Measurements from ENCODE around the gene FRMPD4. TPM values are rescaled to one million over a fixed set of nuclear protein-coding genes. Genes with fewer than 3 reads are reported as not detected.

FRMPD4 gene
- total RNA-seq, 1 donor from 2014 or later: 0.22 TPM

DNA sequence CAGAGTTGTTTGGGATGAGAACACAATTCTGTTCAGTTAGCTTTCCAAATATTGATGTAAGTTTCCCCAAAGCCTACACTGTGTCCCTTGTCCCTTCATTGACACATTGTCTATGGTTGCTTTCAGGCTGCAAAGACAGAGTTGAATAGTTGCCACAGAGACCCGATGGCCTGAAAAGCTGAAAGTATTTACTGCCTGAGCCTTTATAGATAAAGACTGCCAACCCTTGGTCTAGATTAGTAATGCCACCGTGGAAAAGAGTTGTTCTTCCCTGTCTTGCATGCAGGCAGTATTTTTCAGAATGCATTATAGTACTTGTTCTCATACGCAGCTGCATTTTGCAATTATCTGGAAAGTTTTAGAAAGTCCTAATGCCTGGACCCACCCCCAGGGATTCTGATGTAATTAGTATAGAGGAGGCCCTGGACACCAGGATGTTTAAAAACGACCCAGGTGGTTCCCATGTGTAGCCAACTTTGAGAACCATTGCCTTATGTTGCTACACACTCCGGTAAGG lies 180.8 kb downstream of the FRMPD4 start:
- Mint-ChIP-seq H3K27ac (no peak overlapping the region), H3K27me3 (no peaks in the 10 kb centered on the region), H3K9me3 (no peaks in the 10 kb centered on the region), H3K4me3 (no peak overlapping the region), H3K36me3 (no peaks in the 10 kb centered on the region), H3K4me1 (ENCODE audit: unreplicated experiment) (no peaks in the 10 kb centered on the region)
- TF ChIP-seq, protein P1, sequence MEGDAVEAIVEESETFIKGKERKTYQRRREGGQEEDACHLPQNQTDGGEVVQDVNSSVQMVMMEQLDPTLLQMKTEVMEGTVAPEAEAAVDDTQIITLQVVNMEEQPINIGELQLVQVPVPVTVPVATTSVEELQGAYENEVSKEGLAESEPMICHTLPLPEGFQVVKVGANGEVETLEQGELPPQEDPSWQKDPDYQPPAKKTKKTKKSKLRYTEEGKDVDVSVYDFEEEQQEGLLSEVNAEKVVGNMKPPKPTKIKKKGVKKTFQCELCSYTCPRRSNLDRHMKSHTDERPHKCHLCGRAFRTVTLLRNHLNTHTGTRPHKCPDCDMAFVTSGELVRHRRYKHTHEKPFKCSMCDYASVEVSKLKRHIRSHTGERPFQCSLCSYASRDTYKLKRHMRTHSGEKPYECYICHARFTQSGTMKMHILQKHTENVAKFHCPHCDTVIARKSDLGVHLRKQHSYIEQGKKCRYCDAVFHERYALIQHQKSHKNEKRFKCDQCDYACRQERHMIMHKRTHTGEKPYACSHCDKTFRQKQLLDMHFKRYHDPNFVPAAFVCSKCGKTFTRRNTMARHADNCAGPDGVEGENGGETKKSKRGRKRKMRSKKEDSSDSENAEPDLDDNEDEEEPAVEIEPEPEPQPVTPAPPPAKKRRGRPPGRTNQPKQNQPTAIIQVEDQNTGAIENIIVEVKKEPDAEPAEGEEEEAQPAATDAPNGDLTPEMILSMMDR (conservative IDR thresholded peaks at IDR 0.05): no peak
- no peak for DNase-seq (ENCODE audit: extremely low spot score, unreplicated experiment)

DNA sequence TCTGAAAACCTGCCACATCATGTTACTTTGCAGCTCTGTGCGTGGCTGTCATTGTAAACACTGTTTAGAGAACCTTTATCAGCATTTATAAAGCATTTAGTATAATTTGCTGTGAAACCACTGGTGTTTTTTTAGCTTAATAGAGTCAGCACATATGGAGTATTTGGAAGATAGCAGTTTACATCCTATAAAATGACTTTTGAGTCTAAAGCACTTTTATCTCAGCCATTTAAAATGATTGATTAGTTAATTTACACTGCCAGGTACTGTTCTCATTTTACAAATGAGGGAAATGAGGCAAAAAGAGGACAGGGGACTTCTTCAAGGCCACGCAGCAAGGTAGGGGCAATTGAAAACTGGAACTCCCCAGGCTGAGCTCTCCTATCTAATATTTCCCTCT lies 181.7 kb downstream of the FRMPD4 start:
- no peak for DNase-seq (ENCODE audit: extremely low spot score, unreplicated experiment)
- Mint-ChIP-seq H3K27ac (no peak overlapping the region), H3K36me3 (no peaks in the 10 kb centered on the region), H3K9me3 (no peaks in the 10 kb centered on the region), H3K4me3 (no peak overlapping the region), H3K4me1 (ENCODE audit: unreplicated experiment) (no peaks in the 10 kb centered on the region), H3K27me3 (no peaks in the 10 kb centered on the region)
- TF ChIP-seq, protein P1 (conservative IDR thresholded peaks at IDR 0.05): no peak

DNA sequence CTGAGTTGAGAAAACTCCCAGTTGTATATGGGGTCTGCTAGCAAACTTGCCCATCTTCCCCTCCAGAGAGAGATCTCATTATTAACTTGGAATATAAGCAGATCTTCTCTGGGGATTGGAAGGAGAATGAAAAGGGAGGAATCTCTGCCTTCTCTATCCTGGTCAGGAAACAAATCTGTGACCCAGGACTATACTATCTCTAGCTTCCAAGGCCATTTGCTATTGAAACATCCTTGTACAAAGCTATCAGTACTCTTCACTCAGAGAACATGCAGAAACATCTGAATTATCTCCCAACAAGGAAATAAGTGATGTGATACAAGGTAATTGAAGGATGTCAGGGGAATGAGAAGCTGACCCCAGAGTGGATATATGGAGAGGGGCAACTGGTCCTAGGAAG lies 183.8 kb downstream of the FRMPD4 start:
- TF ChIP-seq, protein P1 (conservative IDR thresholded peaks at IDR 0.05): no peak
- no peaks in the 10 kb centered on the region for H3K4me1 Mint-ChIP-seq (ENCODE audit: unreplicated experiment)
- no peak for DNase-seq (ENCODE audit: extremely low spot score, unreplicated experiment)
- H3K36me3 Mint-ChIP-seq: no peaks in the 10 kb centered on the region
- no peaks in the 10 kb centered on the region for H3K27me3 Mint-ChIP-seq
- no peak overlapping the region for H3K4me3 Mint-ChIP-seq
- H3K27ac Mint-ChIP-seq: no peak overlapping the region
- no peaks in the 10 kb centered on the region for H3K9me3 Mint-ChIP-seq

DNA sequence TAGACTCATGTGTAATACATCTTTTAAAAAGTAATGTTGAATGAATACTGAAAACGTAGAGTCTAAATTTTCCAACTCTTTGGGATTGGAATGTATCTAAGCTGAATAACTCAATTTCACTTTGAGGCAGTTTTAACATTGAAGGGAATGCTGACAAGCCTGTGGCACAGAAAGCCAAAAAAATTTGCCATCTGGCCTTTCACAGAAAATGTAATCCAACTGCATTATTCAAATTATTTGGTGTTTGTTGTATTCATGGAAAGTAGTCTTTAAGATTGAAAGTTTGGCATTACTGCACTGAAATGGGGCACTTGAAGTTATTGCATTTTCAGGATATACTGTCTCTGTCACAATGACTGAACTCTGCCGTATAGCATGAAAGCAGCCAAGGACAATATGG lies 186.9 kb downstream of the FRMPD4 start:
- no peaks in the 10 kb centered on the region for H3K36me3 Mint-ChIP-seq
- no peaks in the 10 kb centered on the region for H3K27me3 Mint-ChIP-seq
- TF ChIP-seq, protein P1 (conservative IDR thresholded peaks at IDR 0.05): no peak
- no peak overlapping the region for H3K27ac Mint-ChIP-seq
- DNase-seq (ENCODE audit: extremely low spot score, unreplicated experiment): no peak
- H3K4me1 Mint-ChIP-seq (ENCODE audit: unreplicated experiment): no peaks in the 10 kb centered on the region
- H3K9me3 Mint-ChIP-seq: no peaks in the 10 kb centered on the region
- H3K4me3 Mint-ChIP-seq: no peak overlapping the region

DNA sequence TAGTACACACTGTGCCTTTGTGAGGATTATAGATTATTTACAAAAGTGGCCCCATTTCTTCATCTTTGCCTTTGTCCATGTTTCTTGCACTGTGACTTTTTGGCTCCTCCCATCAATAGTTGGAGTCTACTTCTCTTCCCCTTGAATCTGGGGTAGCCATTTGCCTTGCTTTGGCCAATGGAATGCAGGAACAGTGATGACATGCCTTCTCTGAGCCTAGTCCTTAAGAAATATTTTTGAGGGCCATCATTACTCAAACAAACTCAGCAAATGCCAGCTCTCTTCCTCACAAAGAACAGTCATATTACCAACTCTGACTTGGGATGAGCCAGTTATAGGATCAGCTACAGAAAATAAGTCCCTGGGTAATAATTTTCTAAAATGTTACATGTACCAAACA lies 189.6 kb downstream of the FRMPD4 start:
- TF ChIP-seq, protein P1 (conservative IDR thresholded peaks at IDR 0.05): no peak
- no peaks in the 10 kb centered on the region for H3K36me3 Mint-ChIP-seq
- H3K4me3 Mint-ChIP-seq: no peak overlapping the region
- H3K27me3 Mint-ChIP-seq: no peaks in the 10 kb centered on the region
- H3K27ac Mint-ChIP-seq: no peak overlapping the region
- no peaks in the 10 kb centered on the region for H3K9me3 Mint-ChIP-seq
- no peaks in the 10 kb centered on the region for H3K4me1 Mint-ChIP-seq (ENCODE audit: unreplicated experiment)
- no peak for DNase-seq (ENCODE audit: extremely low spot score, unreplicated experiment)

DNA sequence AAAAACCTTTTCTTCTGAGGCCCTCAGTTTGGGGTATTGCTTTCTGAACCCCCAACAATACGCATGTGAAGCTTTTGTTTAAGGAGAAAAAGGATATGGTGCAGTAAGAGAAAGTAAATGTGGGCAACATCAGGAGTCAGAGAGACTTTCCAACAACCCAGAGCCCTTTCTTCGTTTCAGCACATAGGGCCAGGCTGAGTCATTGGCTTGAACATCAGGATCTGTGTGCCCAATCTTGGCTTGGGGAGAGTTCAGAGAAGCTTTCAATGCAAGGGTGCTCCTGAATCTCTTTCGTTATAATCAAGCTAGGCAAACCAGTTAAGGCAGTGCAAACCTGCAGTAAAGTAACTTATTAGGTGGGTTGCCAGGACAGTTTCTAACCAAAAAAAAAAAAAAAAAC lies 191.2 kb downstream of the FRMPD4 start:
- Mint-ChIP-seq H3K9me3 (no peaks in the 10 kb centered on the region), H3K27me3 (no peaks in the 10 kb centered on the region)

More for the DNA sequence above, 191.2 kb downstream of the FRMPD4 start:
- no peak for DNase-seq (ENCODE audit: extremely low spot score, unreplicated experiment)
- no peaks in the 10 kb centered on the region for H3K36me3 Mint-ChIP-seq
- H3K4me3 Mint-ChIP-seq: no peak overlapping the region
- no peak overlapping the region for H3K27ac Mint-ChIP-seq
- no peaks in the 10 kb centered on the region for H3K4me1 Mint-ChIP-seq (ENCODE audit: unreplicated experiment)
- TF ChIP-seq, protein P1 (conservative IDR thresholded peaks at IDR 0.05): no peak

Measured in type B pancreatic cell (in vitro differentiated cells).